HUES6 (cell line): ENCODE results near the gene IL15RA.
"Not testable (repeated sequence)": the region's sequence is repeated elsewhere in the genome, so short reads cannot be mapped to it uniquely, and the experiment has no call there.

Source experiments
- H3K27ac ChIP-seq: 2 replicates; pipeline ENCODE4 v1.7.0; 2013; ENCODE audit warnings: low read depth, mild to moderate bottlenecking, low read length, inconsistent platforms
- H3K27me3 ChIP-seq: 2 replicates; pipeline ENCODE4 v1.6.1; 2013; ENCODE audit warnings: low read length; ENCODE audit not compliant: control insufficient read depth, insufficient read depth
- H3K36me3 ChIP-seq: 2 replicates; pipeline ENCODE4 v1.6.1; 2013; ENCODE audit warnings: low read length; ENCODE audit not compliant: control insufficient read depth, insufficient read depth
- H3K4me1 ChIP-seq: 2 replicates; pipeline ENCODE4 v1.6.1; 2013; ENCODE audit warnings: low read length; ENCODE audit not compliant: control insufficient read depth, insufficient read depth
- H3K4me3 ChIP-seq: 2 replicates; pipeline ENCODE4 v1.5.1; 2013; ENCODE audit warnings: low read depth, low read length
- H3K9ac ChIP-seq: one replicate; pipeline ENCODE4 v1.6.1; 2013; ENCODE audit warnings: mild to moderate bottlenecking, low read length
- H3K9me3 ChIP-seq: 2 replicates; pipeline ENCODE4 v1.6.1; 2013; ENCODE audit warnings: low read depth, low read length; ENCODE audit not compliant: control insufficient read depth, insufficient read depth

The IL15RA gene

DNA sequence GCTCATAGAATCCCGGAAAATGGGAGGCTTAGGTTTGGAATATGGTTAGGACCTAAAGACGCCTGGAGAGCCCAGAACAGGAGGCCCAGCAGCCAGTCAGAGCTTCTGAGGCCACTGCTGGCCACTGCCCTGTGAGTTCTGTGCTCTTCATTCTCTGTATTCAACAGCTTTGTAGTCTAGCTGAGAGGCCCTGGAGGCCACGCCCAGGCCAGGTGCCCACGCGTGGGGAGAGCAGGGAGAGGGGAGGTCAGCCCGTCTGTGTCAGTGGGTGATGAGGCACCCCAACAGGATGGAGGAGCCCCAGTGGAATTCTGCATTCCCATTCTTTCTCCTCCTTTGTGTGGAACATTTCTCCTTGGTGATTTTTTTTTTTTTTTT, 29.1 kb downstream of the IL15RA start:
- Histone ChIP-seq H3K9me3 (no peaks in the 10 kb centered on the region), H3K27me3 (no peaks in the 10 kb centered on the region), H3K9ac (no peak overlapping the region), H3K4me1 (peaks cover 21% of the 10 kb centered on the region), H3K36me3 (no peaks in the 10 kb centered on the region), H3K27ac (no peak overlapping the region), H3K4me3 (no peak overlapping the region)

DNA sequence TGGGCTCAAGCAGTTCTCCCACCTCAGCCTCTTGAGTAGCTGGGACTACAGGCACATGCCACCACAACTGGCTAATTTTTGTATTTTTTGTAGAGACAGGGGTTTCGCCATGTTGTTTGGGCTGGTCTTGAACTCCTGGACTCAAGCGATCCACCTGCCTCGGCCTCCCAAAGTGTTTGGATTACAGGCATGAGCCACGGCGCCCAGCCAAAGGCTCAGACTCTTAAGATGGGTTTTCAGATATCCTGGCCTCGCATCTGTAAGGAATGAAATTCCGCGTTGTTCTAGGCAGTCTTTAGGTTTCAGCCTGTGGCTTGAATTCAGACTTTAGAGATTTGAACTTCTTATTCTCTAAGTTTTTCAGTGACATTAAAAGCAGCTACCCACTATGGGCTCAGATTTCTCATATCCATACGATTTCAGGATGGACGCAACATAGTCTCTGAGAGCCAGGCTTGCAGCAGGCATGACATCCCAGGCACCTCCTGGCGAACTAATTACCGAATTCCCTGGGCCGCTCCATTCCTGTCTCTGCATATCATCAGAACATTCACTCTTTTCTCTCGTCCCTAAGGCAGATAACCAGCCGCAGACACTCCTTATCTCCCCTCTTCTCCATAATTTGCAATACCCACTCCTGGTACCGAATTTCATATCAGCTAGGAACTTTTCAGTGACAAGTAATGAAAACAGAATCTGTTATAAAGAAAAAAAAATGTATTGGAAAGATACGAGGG, 29.7 kb downstream of the IL15RA start:
- H3K4me1 ChIP-seq: peaks cover 21% of the 10 kb centered on the region
- H3K27ac ChIP-seq: no peak overlapping the region
- H3K4me3 ChIP-seq: no peak overlapping the region
- no peaks in the 10 kb centered on the region for H3K36me3 ChIP-seq
- H3K9ac ChIP-seq: no peak overlapping the region
- no peaks in the 10 kb centered on the region for H3K27me3 ChIP-seq
- no peaks in the 10 kb centered on the region for H3K9me3 ChIP-seq

DNA sequence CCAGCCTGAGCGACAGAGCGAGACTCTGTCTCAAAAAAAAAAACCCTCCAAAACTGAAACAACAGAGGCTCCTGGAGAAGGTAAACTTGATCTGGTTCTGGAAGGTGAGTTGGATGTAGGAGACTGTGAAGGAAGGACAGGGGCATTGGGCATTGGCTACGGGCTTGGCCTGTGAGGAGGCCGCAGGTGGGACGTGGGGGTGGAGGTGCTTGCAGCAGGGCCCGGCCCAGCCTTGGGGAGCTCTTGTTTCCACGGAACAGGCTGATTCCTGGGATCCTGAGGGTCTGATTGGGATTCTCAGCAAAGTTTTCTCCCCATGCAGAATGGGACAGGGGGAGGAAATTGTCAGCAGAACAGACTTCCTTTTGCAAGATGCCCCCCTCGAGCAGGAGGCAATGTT, 30.6 kb downstream of the IL15RA start:
- H3K4me1 ChIP-seq: peaks cover 21% of the 10 kb centered on the region
- no peaks in the 10 kb centered on the region for H3K27me3 ChIP-seq
- no peaks in the 10 kb centered on the region for H3K9me3 ChIP-seq
- no peak overlapping the region for H3K27ac ChIP-seq
- H3K4me3 ChIP-seq: no peak overlapping the region
- no peaks in the 10 kb centered on the region for H3K36me3 ChIP-seq
- no peak overlapping the region for H3K9ac ChIP-seq

DNA sequence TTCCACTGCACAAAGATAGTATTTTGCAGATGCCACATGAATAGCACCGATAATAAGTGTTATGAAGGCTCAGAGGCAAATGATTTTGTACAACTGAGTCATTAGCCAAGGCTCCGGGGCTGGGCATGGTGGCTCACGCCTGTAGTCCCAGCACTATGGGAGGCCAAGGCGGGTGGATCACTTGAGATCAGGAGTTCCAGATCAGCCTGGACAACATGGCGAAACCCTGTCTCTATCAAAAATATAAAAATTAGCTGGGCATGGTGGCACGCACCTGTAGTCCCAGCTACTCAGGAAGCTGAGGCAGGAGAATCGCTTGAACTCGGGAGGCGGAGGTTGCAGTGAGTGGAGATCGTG, 30.9 kb downstream of the IL15RA start:
- H3K9ac ChIP-seq, H3K27me3 ChIP-seq: not testable (repeated sequence)
- peaks cover 21% of the 10 kb centered on the region for H3K4me1 ChIP-seq

DNA sequence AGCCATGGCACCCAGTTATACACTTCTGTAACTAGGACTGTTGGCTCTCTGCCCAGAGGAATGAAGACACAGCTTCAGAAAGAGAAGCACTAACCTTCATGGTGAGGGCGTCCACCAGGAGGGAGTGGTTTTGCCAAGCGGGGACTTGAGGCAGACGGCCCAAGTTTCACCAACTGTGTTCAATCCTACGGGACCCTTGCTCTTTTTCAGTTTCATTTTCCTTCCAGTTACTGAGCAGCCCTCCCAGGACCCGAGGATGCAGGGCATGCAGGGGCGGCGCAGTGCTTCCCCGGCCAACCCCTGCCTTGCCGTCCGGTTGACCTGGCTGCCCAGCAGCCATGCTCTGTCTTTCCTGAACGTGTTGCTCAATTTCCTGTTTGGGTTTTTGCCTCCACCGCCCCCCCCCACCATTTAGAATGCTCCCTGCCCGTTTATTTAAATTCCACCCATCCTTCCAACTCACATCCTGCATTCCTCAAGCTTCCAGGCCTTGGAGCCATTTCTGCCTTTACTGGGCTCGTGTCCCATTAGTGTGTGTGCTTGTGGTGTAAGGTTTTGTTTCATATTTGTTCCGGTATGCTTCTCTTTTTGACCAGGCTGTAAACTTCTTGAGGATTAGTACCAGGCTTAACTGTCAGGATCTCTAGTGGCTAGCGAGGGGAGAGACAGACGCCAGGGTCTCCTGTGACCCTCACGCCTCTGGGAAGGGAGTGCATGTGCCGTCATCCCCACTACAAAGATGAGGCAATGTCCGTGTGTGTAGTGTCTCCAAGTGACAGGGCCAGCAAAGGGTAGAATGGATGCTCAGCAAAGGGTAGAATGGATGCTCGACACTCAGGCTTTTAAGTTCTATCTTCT, 31.6 kb downstream of the IL15RA start:
- Histone ChIP-seq H3K4me3 (no peak overlapping the region), H3K4me1 (peaks cover 21% of the 10 kb centered on the region), H3K9ac (no peak overlapping the region)

More for the DNA sequence above, 30.9 kb downstream of the IL15RA start:
- H3K9me3 ChIP-seq, H3K36me3 ChIP-seq, H3K27ac ChIP-seq, H3K4me3 ChIP-seq: not testable (repeated sequence)

DNA sequence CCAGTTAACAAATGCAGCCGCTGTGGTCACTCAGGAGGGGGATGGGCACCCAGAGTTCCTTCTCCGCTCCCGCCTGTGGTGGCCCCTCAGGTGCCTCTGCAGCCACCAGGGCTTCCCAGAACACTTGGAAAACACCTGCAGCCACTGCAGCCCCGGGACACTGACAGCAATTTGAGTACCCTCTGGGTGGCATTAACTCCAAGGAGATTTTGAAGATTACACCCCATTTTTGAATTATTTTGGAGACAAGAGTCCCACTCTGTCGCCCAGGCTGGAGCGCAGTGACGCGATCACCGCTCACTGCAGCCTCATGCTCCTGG, 32.2 kb downstream of the IL15RA start:
- H3K27me3 ChIP-seq: no peaks in the 10 kb centered on the region
- no peaks in the 10 kb centered on the region for H3K9me3 ChIP-seq
- H3K36me3 ChIP-seq: no peaks in the 10 kb centered on the region
- peaks cover 21% of the 10 kb centered on the region for H3K4me1 ChIP-seq
- no peak overlapping the region for H3K4me3 ChIP-seq
- no peak overlapping the region for H3K9ac ChIP-seq
- H3K27ac ChIP-seq: no peak overlapping the region

More for the DNA sequence above, 31.6 kb downstream of the IL15RA start:
- Histone ChIP-seq H3K27ac (no peak overlapping the region), H3K36me3 (no peaks in the 10 kb centered on the region), H3K27me3 (no peaks in the 10 kb centered on the region), H3K9me3 (no peaks in the 10 kb centered on the region)

DNA sequence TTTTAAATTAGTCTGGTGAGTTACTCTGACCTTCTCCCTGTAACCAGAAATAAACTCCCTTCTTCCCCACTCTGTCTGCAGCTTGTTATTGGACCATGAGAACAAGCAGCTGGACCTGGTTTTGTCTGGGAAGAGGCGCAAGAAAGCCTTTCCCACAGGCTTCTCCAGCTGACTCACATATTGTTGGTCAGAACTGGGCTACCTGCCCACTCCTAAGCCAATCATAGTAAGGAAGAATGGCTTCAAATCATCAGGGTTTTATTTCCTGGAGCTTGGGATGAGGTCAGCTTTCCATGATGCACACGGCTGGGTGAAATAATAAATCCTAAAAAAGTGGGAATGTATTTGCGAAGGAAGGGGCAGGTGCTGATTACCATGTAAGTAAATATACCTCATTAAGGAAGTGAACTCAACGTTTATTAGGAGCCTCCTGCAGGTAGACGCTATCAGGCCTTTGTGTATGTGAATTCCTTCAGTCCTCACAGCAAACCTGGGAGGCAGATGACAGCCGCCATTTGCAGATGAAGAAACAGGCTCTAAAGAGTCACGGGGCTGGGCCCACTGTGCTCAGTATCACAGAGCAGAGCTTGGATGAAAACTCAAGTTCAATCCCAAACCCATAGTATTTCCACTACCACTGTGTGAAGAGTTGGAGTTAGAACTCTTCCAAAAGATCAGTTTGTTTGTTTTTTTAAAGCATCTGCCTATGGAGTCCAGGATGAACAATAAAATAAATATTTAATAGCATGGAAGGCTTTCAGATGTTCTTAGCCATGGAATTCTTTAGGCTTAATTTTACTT, 32.8 kb downstream of the IL15RA start:
- Histone ChIP-seq H3K4me1 (peaks cover 21% of the 10 kb centered on the region), H3K4me3 (no peak overlapping the region), H3K9ac (no peak overlapping the region), H3K27me3 (no peaks in the 10 kb centered on the region), H3K36me3 (no peaks in the 10 kb centered on the region), H3K9me3 (no peaks in the 10 kb centered on the region), H3K27ac (no peak overlapping the region)

DNA sequence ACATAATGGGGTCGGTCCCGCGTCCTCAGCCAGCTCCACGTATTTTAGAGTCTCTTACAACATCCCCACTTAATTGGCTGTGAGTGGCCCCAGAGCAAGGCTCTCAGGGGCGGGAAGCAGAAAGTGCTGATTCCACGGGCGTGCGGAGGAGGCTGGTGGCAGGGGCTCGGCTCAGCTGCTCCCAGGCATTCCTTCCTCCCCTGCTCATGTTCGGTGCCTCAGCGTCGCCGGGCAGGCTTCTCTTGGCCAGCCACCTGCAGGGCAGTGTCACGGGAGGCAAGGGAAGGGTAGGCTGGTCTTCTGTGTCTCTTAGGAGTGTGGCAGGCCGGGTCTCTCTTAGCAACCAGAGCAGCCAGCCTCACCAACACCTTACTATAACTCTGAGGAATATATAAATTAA, 33.8 kb downstream of the IL15RA start:
- Histone ChIP-seq H3K4me3 (no peak overlapping the region), H3K36me3 (peaks cover 2% of the 10 kb centered on the region), H3K27me3 (no peaks in the 10 kb centered on the region), H3K27ac (no peak overlapping the region), H3K9me3 (no peaks in the 10 kb centered on the region), H3K9ac (no peak overlapping the region), H3K4me1 (peaks cover 21% of the 10 kb centered on the region)

DNA sequence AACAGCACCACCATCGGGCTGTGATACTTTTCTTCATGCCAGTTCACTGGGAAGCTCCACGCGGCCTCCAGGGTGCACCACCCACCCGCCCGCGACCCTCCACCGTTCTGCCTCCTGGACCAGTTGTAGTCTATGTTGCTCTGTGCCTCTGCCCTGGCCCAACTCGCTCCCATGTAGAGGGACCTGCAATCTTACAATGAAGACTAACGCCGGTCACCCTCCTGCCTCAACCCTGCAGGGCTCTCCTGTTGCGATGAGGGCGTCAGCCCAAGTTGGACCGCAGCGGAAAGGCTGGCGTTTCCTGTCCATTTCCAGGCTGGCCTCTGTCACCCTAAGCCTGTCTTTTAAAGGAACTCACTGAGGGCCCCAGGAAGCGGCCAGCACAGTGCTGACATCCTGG, 34.9 kb downstream of the IL15RA start:
- no peak overlapping the region for H3K4me3 ChIP-seq
- H3K27me3 ChIP-seq: no peaks in the 10 kb centered on the region
- peaks cover 21% of the 10 kb centered on the region for H3K4me1 ChIP-seq
- no peak overlapping the region for H3K9ac ChIP-seq
- peaks cover 13% of the 10 kb centered on the region for H3K36me3 ChIP-seq
- H3K27ac ChIP-seq: no peak overlapping the region
- H3K9me3 ChIP-seq: no peaks in the 10 kb centered on the region

DNA sequence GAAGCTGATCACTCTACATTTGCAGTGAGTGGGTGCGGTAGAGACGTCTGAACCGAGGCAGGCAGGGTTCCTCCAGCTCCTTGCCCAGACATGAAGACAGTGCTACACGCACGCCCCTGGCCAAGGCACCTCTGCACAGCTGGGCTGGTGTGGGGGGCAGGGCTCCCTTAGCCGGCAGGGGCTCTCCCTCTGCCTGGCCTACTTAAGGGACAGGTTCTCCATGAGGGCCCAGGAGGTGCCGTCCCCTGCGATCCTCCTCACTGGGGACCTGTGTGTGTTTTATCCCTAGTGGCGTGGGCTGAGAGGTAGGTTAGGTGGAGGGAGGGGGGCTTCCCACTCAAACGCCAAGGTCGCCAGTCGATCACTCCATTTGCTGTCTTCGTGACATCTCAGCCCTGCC, 35.3 kb downstream of the IL15RA start:
- H3K9ac ChIP-seq: no peak overlapping the region
- H3K27ac ChIP-seq: no peak overlapping the region
- H3K9me3 ChIP-seq: no peaks in the 10 kb centered on the region
- peaks cover 18% of the 10 kb centered on the region for H3K36me3 ChIP-seq
- H3K4me3 ChIP-seq: no peak overlapping the region
- H3K4me1 ChIP-seq: peaks cover 21% of the 10 kb centered on the region
- no peaks in the 10 kb centered on the region for H3K27me3 ChIP-seq

DNA sequence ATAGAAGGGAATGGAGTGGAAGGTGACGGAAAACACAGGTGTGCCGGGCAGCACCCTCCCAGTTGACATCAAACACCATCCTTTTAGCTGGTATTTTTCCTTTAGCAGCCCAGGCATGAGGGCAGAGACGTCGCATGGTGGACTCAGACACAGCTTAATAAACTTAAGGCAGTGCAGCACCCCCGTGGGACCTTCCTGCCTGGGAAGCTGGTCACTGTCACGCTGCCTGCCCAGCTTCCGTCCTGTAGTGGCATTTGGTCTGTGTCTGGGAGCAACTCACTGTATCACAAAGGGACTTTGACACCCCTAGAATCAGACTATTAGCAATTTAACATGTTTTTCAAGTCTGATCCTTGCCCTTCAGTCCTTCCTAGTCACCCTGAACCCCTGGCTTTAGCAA, 35.8 kb downstream of the IL15RA start:
- Histone ChIP-seq H3K4me1 (peaks cover 21% of the 10 kb centered on the region), H3K36me3 (peaks cover 22% of the 10 kb centered on the region), H3K9me3 (no peaks in the 10 kb centered on the region), H3K27me3 (no peaks in the 10 kb centered on the region), H3K9ac (no peak overlapping the region), H3K4me3 (no peak overlapping the region), H3K27ac (no peak overlapping the region)
